Epithelial cell of proximal tubule (primary cell): Measurements from ENCODE around the gene FGD4. TPM values are rescaled to one million over a fixed set of nuclear protein-coding genes. Genes with fewer than 3 reads are reported as not detected.

Experiments
- DNase-seq: peaks from one replicate; pipeline ENCODE4 v3.0.0-alpha.2; 2011; ENCODE audit warnings: low read depth
- H3K4me3 ChIP-seq: 2 replicates; pipeline ENCODE4 v1.5.1; 2011; ENCODE audit warnings: low read depth, mild to moderate bottlenecking, low read length
- total RNA-seq: library from RNA; depleted of rRNA; stranded (reverse); fragments of >200 nt; gene quantifications from 2 replicates; pipeline ENCODE4 v1.2.3, GENCODE V29; 2015
- TF ChIP-seq, protein P1 (sequence below): conservative IDR thresholded peaks from 2 replicates; pipeline ENCODE4 v1.5.1; 2012; ENCODE audit warnings: low read depth, mild to moderate bottlenecking, low read length

The FGD4 gene
- total RNA-seq, 1 donor from 2014 or later = 19.9 TPM

DNA sequence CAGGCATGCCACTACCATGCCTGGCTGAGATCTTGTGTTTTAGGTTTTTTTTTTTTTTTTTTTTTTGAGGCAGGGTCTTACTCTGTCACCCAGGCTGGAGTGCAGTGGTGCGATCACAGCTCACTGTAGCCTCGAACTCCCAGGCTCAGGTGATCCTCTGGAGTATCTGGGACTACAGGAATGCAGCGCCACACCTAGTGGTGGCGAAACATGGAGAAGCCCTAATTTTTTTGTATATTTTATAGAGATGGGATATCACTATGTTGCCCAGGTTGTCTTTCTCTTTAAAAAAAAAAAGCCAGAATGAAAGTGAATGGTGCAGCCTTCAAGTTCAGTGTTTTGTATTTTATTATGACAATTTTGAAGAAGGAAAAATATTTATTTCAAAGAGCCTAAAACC is 44.1 kb downstream of the FGD4 start:
- no peak for DNase-seq
- H3K4me3 ChIP-seq = no peak overlapping the region
- TF ChIP-seq, protein P1, sequence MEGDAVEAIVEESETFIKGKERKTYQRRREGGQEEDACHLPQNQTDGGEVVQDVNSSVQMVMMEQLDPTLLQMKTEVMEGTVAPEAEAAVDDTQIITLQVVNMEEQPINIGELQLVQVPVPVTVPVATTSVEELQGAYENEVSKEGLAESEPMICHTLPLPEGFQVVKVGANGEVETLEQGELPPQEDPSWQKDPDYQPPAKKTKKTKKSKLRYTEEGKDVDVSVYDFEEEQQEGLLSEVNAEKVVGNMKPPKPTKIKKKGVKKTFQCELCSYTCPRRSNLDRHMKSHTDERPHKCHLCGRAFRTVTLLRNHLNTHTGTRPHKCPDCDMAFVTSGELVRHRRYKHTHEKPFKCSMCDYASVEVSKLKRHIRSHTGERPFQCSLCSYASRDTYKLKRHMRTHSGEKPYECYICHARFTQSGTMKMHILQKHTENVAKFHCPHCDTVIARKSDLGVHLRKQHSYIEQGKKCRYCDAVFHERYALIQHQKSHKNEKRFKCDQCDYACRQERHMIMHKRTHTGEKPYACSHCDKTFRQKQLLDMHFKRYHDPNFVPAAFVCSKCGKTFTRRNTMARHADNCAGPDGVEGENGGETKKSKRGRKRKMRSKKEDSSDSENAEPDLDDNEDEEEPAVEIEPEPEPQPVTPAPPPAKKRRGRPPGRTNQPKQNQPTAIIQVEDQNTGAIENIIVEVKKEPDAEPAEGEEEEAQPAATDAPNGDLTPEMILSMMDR = no peak

DNA sequence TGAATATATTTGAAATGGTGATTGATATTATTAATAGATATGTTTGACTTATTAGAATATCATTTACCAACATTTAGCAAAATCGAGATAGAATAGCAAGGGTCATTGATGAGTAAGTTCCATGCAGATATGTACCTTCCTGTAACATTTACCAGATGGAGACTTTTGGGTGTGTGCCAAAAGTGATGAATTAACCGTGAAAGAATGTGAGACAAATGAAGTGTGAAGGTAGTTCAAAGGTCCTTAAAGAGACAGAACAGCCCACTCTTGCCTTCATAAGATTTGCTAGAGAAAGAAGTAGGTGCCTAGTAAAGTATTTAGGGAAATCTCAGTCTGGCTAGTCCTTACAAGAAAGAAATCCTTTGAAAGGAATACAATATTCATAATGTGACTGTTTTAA is 45.5 kb downstream of the FGD4 start:
- TF ChIP-seq, protein P1 = no peak
- no peak overlapping the region for H3K4me3 ChIP-seq
- peak; percentile 95 for DNase-seq

DNA sequence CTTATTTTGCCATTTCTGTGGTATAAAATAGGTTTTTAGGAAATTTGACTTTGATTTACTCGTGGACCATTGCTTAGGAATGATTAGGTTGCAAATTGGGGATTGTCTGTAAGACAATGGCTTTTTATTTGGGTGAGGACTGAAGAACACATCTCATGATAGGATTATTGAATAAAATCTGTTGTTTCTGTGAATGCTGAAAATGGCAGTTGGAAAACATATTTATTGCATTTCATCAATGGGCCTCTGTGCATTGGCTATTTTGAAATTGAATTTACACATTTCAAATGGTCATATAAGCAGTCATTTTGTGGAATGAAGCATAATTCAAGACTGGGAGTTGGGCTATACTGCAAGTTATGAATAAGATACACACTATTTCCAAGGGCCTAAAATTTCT is 46.0 kb downstream of the FGD4 start:
- TF ChIP-seq, protein P1 = no peak
- no peak for DNase-seq
- no peak overlapping the region for H3K4me3 ChIP-seq

DNA sequence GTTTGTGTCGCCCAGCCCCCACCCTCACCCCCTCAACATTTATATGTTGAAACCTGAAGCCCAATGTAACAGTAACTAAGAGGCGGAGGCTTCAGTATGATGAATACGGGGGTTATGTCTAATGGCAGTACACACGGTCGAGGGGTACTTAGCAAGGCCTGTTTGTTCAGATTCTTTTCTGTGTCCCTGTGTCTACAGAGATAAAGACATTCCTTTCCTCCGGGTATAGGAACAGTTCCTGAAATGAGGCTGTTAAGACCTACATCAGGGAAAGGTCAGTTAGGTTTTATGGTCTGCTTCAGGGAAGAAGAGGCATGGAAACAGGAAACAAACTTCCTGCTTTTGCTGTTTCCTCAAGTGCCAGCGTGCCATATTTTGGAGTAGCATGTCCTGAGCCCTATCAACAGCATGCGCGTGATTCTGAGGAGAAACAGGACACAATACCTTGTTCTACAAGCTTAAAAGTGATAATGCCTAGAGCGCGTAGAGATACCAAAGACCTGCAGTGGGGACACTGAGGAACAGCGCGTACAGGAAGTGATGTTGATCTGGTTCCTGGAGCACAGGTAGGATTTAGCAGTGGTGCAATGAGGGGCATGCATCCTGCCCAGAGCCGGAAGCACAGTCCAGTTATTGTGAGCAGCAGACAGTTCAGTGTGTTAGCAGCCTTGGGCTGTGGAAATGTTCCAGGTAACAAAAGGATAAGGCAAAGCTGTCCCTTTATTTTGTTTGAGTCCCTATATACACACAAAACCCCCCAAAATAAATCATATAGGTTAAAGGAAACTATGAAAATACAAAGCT is 47.2 kb downstream of the FGD4 start:
- H3K4me3 ChIP-seq = no peak overlapping the region
- no peak for DNase-seq
- TF ChIP-seq, protein P1 = no peak

DNA sequence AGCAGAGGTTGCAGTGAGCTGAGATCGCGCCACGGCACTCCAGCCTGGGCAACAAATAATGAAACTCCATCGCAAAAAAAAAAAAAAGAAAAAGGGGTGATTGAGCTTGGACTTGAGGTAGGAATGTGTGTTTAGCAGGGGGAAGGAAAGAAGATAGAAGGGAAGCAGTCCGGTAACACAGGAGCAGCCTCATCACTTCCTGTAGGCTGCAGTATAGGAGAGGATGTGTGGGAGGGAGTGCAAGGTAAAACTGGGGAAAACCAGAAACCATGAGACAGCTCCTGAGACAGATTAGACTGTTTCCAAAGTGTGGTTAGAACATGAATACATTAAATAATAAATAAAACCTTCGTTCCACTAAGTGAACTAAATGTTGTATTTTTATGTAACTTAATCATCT is 49.2 kb downstream of the FGD4 start:
- no peak overlapping the region for H3K4me3 ChIP-seq
- TF ChIP-seq, protein P1 = peak; percentile 24
- no peak for DNase-seq

DNA sequence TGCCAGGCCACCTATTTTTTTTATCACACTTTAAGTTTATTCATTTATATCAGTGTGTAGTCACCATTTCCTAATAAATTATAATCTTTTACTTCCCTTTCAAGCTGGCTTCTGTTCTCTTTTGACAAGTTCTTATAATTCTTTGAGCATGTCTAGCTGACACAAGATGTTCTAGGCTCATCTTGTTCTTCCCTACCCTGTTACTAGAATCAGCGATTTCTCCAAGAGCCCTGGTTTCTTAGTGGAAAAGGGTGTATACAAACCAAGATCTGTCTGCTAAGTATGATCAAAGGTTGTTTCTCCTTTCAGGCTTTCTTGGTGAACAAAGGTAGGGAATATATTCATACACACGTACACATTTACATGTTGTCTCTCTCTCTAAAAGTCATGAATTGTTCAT is 51.0 kb downstream of the FGD4 start:
- H3K4me3 ChIP-seq = no peak overlapping the region
- DNase-seq = no peak
- TF ChIP-seq, protein P1 = no peak

DNA sequence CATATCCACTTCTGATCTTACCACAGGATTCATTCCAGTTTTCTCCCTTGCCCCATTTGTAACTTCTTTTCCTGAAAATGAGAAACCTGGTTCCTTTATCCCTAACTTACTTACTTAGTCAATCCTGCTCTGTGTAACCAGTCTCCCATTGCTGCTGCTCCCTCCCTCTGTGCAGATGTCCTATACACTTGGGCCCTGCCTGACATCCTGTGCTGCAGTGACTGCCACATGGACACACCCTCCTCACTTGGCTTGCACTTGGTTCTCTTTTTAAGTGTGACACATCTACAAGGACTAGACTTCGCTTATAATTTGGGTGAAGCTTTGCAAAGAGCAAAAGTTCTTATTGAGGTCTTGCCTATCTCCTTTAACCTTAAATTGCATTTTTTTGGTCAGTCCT is 51.4 kb downstream of the FGD4 start:
- no peak overlapping the region for H3K4me3 ChIP-seq
- no peak for DNase-seq
- TF ChIP-seq, protein P1 = no peak
